Jurkat, Clone E6-1 (cell line): ENCODE results near the gene ADARB2.

ENCODE experiments used
- DNase-seq: peaks from one replicate; pipeline ENCODE4 v3.0.0-alpha.2; 2011; ENCODE audit warnings: low read depth, low spot score
- H3K4me3 ChIP-seq: 2 replicates; pipeline ENCODE4 v1.5.1; 2011; ENCODE audit warnings: mild to moderate bottlenecking, low read length, control low read depth, moderate library complexity

The ADARB2 gene

GRCh38 chr10:1504286-1504685, 233.0 kb downstream of the ADARB2 start:
- H3K4me3 ChIP-seq = no peak overlapping the region
- no peak for DNase-seq

- DNase-seq = no peak
- no peak overlapping the region for H3K4me3 ChIP-seq
Measured at GRCh38 chr10:1502451-1502850, 234.9 kb downstream of the ADARB2 start.

- no peak overlapping the region for H3K4me3 ChIP-seq
- DNase-seq = no peak
Measured at GRCh38 chr10:1499359-1499957, 237.9 kb downstream of the ADARB2 start.

GRCh38 chr10:1498746-1499358, 238.5 kb downstream of the ADARB2 start:
- no peak overlapping the region for H3K4me3 ChIP-seq
- DNase-seq = no peak

GRCh38 chr10:1495915-1496517, 241.3 kb downstream of the ADARB2 start:
- H3K4me3 ChIP-seq = no peak overlapping the region
- no peak for DNase-seq

- DNase-seq = no peak
- no peak overlapping the region for H3K4me3 ChIP-seq
Measured at GRCh38 chr10:1492641-1493040, 244.7 kb downstream of the ADARB2 start.

GRCh38 chr10:1491901-1492300, 245.4 kb downstream of the ADARB2 start:
- no peak for DNase-seq
- H3K4me3 ChIP-seq = no peak overlapping the region

- H3K4me3 ChIP-seq = no peak overlapping the region
- DNase-seq = no peak
Measured at GRCh38 chr10:1489801-1490200, 247.5 kb downstream of the ADARB2 start.

- DNase-seq = peak; percentile 49
- no peak overlapping the region for H3K4me3 ChIP-seq
Measured at GRCh38 chr10:1488970-1489548, 248.3 kb downstream of the ADARB2 start.

- H3K4me3 ChIP-seq = no peak overlapping the region
- no peak for DNase-seq
Measured at GRCh38 chr10:1486841-1487687, 250.3 kb downstream of the ADARB2 start.

GRCh38 chr10:1485357-1485756, 252.0 kb downstream of the ADARB2 start:
- no peak overlapping the region for H3K4me3 ChIP-seq
- no peak for DNase-seq

GRCh38 chr10:1483826-1484225, 253.5 kb downstream of the ADARB2 start:
- DNase-seq = no peak
- no peak overlapping the region for H3K4me3 ChIP-seq

GRCh38 chr10:1483246-1483645, 254.1 kb downstream of the ADARB2 start:
- no peak overlapping the region for H3K4me3 ChIP-seq
- no peak for DNase-seq

GRCh38 chr10:1477578-1477977, 259.7 kb downstream of the ADARB2 start:
- no peak for DNase-seq

GRCh38 chr10:1476455-1476803, 260.9 kb downstream of the ADARB2 start:
- no peak overlapping the region for H3K4me3 ChIP-seq
- DNase-seq = peak; percentile 63

More at GRCh38 chr10:1477578-1477977, 259.7 kb downstream of the ADARB2 start:
- H3K4me3 ChIP-seq = no peak overlapping the region

- DNase-seq = no peak
- no peak overlapping the region for H3K4me3 ChIP-seq
Measured at GRCh38 chr10:1475771-1476454, 261.4 kb downstream of the ADARB2 start.

- DNase-seq = no peak
- H3K4me3 ChIP-seq = no peak overlapping the region
Measured at GRCh38 chr10:1475098-1475591, 262.2 kb downstream of the ADARB2 start.

GRCh38 chr10:1474376-1475097, 262.8 kb downstream of the ADARB2 start:
- H3K4me3 ChIP-seq = no peak overlapping the region
- DNase-seq = no peak
